Activated CD8-positive, alpha-beta memory T cell treated with anti-CD3 and anti-CD28 coated beads, Interleukin-2, amount 10 ng/mL, durations not matched to agents 7 days and 5 days (primary cell): Measurements from ENCODE around the gene AKAP8L. TPM values are rescaled to one million over a fixed set of nuclear protein-coding genes. Genes with fewer than 3 reads are reported as not detected.

ENCODE experiments used
- microRNA-seq: library from miRNA; unstranded; fragments of <30 nt; microRNA quantifications from one replicate; pipeline ENCODE4 v1.2.0, GENCODE V29; 2022
- total RNA-seq, 2 experiments: library from RNA; stranded (reverse); gene quantifications; one replicate each; pipeline ENCODE4 v1.2.3, GENCODE V29; 2021

The AKAP8L gene
- total RNA-seq, 2 experiments from 2014 or later: 105 to 116 TPM

Small RNA genes within 50 kb of the gene (microRNA-seq; reads per million reads assigned to microRNA genes)
- gene MIR1470: not detected

Other genes starting within 250 kb of the AKAP8L start
- not detected for gene NOTCH3, start 218.0 kb downstream of the AKAP8L start, total RNA-seq
- under 1 TPM in 1 of 2 experiments, not detected in 1; 0.19 TPM for gene EPHX3, start 186.5 kb downstream of the AKAP8L start, total RNA-seq
- 100 to 1,000 TPM; 123 to 125 TPM for gene BRD4, start 86.4 kb downstream of the AKAP8L start, total RNA-seq
- gene AKAP8, start 39.2 kb downstream of the AKAP8L start, total RNA-seq: 10 to 100 TPM; 55.6 to 59.0 TPM
- gene WIZ, start 31.0 kb upstream of the AKAP8L start, total RNA-seq: 10 to 100 TPM; 29.9 to 30.8 TPM
- gene RASAL3, start 45.6 kb upstream of the AKAP8L start, total RNA-seq: 100 to 1,000 TPM; 166 to 172 TPM
- gene PGLYRP2, start 60.5 kb upstream of the AKAP8L start, total RNA-seq: under 1 TPM; 0.09 to 0.12 TPM
- gene CYP4F22, start 89.5 kb upstream of the AKAP8L start, total RNA-seq: 1 to 10 TPM; 1.2 to 1.9 TPM
- gene CYP4F8, start 196.2 kb upstream of the AKAP8L start, total RNA-seq: not detected
- under 1 TPM in 1 of 2 experiments, not detected in 1; 0.26 TPM for gene CYP4F3, start 221.9 kb upstream of the AKAP8L start, total RNA-seq